ENCODE measurements around the gene OVCH1.

OVCH1 gene

GRCh38 chr12:29497588-29497987 lies at the start of gene OVCH1:
Gene OVCH1, minus strand, starts transcription at chr12:29497686. Its CDS starts 0 bp downstream, at chr12:29497686.
- no peak for DNase-seq

- no peak for DNase-seq
Measured at GRCh38 chr12:29547151-29547632, 49.7 kb upstream of the OVCH1 start.

GRCh38 chr12:29546000-29546399 lies 48.5 kb upstream of the OVCH1 start:
- no peak for DNase-seq

GRCh38 chr12:29545102-29545467 lies 47.6 kb upstream of the OVCH1 start:
- no peak for DNase-seq

GRCh38 chr12:29544428-29545101 lies 47.1 kb upstream of the OVCH1 start:
- DNase-seq: no peak

- no peak for DNase-seq
Measured at GRCh38 chr12:29543036-29543435, 45.5 kb upstream of the OVCH1 start.

- peak; percentile 77 for DNase-seq
Measured at GRCh38 chr12:29537298-29537697, 39.8 kb upstream of the OVCH1 start.

- DNase-seq: no peak
Measured at GRCh38 chr12:29534935-29535334, 37.4 kb upstream of the OVCH1 start.

GRCh38 chr12:29533815-29534489 lies 36.5 kb upstream of the OVCH1 start:
- no peak for DNase-seq

GRCh38 chr12:29531471-29531870 lies 34.0 kb upstream of the OVCH1 start:
- DNase-seq: no peak

- no peak for DNase-seq
Measured at GRCh38 chr12:29530436-29530835, 33.0 kb upstream of the OVCH1 start.

- DNase-seq: no peak
Measured at GRCh38 chr12:29528161-29528560, 30.7 kb upstream of the OVCH1 start.

- peak; percentile 80 for DNase-seq
Measured at GRCh38 chr12:29521951-29522350, 24.5 kb upstream of the OVCH1 start.

GRCh38 chr12:29519585-29520182 lies 22.2 kb upstream of the OVCH1 start:
- peak; percentile 13 for DNase-seq

- no peak for DNase-seq
Measured at GRCh38 chr12:29518407-29518806, 20.9 kb upstream of the OVCH1 start.

- no peak for DNase-seq
Measured at GRCh38 chr12:29517264-29517663, 19.8 kb upstream of the OVCH1 start.

- DNase-seq: peak; percentile 61
Measured at GRCh38 chr12:29516431-29516875, 19.0 kb upstream of the OVCH1 start.

- no peak for DNase-seq
Measured at GRCh38 chr12:29510591-29511185, 13.2 kb upstream of the OVCH1 start.

GRCh38 chr12:29509503-29509902 lies 12.0 kb upstream of the OVCH1 start:
- DNase-seq: no peak

- no peak for DNase-seq
Measured at GRCh38 chr12:29508949-29509348, 11.5 kb upstream of the OVCH1 start.

- no peak for DNase-seq
Measured at GRCh38 chr12:29505122-29505521, 7.6 kb upstream of the OVCH1 start.

GRCh38 chr12:29503283-29503682 lies 5.8 kb upstream of the OVCH1 start:
- no peak for DNase-seq

- no peak for DNase-seq
Measured at GRCh38 chr12:29499235-29499634, 1.7 kb upstream of the OVCH1 start.

- no peak for DNase-seq
Measured at GRCh38 chr12:29492891-29493290, 4.6 kb downstream of the OVCH1 start.
